Hematopoietic multipotent progenitor cell treated with erythropoietin and hydrocortisone succinate and interleukin-3 and kit ligand, for 6 days (in vitro differentiated cells): ENCODE results near the gene OST4.
"Not testable (repeated sequence)": the region's sequence is repeated elsewhere in the genome, so short reads cannot be mapped to it uniquely, and the experiment has no call there.

Experiments used
- DNase-seq: peaks from one replicate; pipeline ENCODE4 v3.0.0-alpha.2; 2015

Gene OST4

DNA sequence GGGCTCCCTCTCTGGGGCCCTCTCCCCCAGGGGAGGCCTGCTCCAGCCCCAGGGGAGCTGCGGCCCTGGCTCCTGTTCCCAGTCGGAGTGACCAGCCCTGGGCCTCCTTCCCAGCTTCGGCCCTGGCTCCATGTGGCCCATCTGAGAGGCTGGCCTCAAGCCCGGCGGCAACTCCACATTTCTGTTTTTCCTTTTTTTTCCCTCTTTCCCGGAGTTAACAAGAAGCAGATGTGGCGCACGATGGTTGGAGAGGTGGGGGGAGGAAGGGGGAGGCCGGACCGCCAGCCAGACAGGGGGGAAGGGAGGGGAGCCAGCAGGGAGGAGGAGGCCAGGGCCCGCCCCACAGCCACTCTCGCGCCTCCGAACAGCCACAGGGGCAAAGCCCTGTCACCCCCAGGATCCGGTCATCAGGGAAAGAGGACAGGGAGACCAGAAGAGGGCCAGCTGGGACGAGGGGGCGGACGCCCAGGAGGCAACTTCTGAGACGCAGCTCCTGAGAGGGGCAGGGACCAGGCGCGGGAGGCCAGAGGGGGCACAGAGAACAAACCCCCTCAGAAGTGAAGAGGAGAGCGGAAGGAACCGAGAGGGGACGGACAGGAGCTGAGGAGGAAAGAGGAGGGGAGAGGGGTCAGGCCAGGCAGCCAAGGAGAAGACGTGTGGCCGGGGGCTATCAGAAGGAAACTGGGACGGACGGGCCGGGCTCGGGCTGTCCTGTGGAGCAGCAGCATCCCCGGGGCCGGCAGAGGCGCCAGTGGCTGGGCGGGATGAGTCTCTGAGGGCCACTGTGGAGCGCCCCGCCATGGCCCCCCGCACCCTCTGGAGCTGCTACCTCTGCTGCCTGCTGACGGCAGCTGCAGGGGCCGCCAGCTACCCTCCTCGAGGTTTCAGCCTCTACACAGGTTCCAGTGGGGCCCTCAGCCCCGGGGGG is 7.1 kb upstream of the OST4 start, which contains the start of gene EMILIN1:
TSS of gene EMILIN1 (plus strand) at position 349 of the 928 bp plus-strand sequence. CDS start at position 800, 451 bp downstream.
- peak; percentile 39 for DNase-seq

DNA sequence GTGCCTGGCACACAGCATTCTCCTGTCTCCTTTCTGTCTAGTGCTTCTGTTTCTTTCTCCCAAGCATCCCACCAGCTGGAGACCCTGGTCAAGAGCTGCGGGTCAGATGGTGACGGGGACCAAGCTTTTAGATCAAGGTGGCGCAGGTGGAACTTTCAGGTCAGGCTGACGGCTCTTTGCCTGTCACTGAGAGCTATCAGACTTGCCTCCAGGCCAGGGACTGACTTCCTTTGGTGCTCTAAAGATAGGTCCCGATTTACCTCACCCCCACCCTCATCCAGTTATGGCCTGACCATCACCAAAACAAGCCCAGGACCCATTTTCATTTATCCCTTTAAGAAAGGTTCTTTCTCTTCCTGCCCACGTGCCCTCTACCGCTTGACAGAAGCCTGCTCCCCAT is 5.8 kb upstream of the OST4 start:
- no peak for DNase-seq

DNA sequence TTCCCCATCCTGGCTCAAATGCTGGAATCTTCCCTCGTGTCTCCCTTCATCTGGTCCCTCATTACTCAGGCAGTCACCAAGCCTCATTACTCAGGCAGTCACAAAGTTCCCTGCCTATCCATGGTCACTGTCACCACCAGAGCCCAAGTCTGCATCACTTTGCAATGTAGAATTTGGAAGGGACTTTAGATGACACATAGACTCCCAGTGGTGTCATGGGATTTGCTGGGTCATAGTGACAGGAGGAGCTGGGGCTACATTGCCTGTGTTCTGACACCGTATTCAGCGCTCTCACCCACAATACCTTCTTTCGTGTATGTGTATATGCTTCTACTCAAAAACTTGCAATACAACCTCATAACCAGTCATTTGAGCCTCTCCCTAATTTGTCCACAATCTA is 4.9 kb upstream of the OST4 start:
- DNase-seq = no peak

DNA sequence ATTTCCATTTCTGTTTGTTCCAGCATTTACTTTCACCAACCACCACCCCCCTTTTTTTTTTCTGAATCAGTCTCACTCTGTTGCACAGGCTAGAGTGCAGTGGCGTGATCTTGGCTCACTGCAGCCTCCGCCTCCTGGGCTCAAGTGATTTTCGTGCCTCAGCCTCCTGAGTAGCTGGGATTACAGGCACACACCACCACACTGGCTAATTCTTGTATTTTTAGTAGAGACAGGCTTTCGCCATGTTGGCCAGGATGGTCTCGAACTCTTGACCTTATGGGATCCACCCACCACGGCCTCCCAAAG is 4.1 kb upstream of the OST4 start:
- not testable (repeated sequence) for DNase-seq

DNA sequence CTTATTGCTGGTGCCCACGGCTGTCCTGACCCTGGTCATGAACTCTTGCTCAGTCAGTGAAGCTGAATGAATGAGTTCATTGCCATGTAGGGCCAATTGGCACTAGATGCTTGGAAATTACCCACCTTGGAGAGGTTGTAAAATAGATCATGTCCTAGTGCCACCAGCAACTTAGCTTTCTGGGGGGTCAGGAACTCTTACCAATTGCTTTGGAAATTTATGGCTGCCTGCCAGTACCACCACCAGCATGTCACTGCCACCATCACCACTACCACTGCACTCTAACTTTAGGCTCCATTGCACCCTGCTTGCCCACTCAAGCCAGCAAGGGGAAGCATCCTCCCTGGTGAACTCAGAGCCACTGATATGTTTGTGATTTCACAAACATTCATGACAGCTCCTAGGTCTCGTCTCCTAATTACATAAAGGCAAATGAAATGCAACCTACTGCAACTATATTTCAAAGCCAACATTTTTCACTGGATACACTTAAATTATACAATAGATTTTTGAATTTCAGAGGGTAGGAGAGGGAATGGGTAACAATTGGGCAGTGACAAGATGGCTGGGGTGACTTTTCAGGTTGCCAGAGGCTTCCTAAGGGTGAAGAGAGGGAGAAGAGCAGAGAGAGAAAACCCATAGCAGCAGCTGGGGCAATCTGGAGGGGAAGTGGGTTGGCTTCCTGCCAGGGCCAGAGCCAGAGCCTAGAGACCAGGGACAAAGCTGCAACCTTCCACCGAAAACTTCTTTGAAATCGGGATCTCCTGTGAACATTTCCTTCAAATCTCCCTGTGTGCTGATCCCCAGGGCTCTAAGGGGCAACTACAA is 3.5 kb upstream of the OST4 start:
- DNase-seq = peak; percentile 78

DNA sequence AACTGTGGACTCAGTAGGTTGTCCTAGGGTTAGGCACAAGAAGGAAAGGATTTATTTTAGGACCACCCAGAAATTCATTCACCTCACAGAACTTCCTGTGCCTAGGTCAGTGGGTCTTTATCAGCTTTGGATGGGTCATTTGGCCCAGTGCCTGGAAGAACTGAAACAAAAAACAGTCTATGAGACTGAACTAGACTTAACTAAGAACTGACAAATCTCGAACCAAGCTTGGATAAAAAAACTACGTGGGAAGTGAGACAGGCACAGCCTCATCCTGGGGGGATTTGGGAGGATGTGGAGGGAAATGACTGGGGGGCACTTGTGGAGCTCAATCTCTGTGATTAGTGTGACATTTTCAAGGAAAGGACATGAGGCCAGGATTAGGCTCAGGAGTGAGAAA is 2.3 kb upstream of the OST4 start:
- no peak for DNase-seq

DNA sequence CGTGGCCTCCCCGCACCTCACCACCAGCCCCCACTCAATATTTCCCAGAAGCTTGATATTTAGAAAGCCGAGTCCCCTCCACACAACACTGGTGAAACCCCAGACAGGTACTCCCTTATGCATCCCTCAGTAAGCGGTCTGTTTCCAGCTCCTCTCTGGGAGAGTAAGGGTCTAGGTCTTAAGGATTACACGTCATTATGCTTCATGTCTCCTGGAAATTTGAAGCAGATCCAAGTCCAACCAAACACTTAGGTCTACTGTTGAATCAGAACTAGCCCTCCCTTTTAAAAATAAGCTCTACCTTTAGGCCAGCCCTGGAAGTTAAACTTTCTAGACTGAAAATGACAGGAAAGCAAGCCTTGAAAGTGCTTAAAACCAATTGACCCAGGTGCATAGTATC is 1.5 kb upstream of the OST4 start:
- no peak for DNase-seq

DNA sequence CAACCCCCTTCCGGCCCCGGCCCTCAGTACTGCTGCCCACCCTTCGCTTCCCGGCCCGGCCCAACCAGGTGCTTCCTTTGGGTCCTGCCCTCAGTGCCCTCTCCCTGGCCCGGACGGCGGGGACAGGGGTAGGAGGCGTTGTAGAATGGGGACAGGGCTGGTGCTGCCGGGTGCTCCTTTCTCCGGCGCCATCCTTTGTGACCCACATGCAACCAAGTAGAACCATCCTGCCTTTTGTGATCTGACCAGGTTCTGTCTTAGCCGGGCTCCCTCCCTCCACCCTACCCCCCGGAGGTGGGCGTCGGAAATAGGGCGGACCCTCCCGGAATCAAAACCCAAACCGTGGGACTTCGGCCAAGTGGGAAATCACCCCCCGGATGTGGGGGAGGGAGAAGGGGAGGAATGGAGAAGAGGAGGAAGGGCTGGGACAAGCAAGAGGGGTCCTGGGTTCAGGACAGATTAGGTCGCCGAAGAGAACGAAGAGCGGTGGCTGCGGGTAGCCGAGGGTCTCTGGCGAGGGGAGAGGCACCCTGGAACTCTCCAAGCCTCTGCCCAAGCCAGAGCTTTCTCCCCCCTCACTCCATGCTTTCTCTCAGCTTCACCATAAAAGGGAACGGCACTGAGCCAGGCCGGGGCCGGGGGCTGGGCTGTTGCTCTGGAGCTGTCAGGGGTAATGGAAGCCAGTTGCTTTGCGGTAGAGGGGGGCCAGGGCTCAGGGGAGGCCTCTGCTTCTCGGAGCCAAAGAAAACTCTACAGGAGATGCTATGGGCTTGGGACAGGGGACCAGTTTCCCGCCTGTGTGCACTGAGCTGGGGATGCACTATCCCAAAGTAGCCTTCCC is 756 bp upstream of the OST4 start:
- no peak for DNase-seq

DNA sequence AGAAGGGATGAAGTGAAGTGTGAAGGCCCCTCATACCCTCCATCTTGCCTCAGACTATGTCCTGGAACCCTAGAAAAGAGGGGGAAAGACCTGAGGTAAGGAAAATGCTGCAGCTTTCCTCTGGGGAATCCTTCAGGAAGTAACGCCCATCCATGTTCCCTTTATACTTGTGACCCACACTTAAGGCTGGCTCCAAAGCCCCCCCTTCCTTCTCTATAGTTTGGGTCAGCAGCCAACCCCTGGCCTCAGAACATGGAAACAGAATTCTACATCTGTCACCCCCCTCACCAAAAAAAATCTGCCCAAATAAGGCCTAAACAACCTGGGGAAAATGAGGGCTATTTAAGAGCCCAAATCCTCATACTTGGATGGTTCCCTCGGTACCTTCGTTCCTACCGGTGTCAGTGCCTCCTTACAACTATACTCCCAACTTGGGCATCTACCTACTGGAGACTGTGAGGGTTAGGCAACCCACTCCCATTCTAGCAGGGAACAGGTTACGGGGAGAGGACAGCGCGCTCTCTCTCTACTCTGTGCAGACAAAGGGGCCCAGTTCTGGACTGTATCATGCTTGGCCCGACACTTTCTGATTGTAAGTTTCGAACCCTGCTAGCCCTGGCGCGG is 689 bp downstream of the OST4 start:
- no peak for DNase-seq

DNA sequence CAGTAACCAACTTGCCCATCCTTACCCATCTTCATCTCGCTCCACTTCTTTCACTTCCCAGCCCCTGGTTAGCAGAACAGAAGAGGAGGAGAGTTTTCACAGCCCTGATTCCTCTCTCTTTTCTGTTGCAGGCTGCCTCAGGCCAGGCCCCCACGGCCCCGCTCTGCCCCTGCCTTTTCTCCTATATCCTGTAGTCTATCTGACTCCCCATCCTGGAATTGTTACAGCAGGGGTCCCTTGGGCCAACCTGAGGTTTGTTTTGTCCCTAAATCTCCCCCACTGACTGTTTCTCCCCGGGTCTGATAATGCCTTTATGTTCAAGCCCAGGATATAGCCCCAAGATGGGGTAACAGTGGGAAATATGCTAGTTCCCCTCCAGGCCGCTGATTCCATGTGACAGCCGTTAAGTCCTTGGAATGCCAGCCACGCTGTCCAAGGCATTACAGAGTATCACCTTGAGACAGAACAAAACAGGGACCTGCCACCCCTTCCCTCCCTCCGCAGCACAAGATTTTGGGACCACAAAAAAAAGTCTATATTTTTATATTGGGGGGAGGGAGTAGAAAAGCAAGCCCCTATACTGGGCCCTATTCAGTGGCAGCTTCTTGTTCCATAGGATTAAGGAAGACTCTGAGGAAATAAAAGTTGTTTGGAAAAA is 1.4 kb downstream of the OST4 start:
- no peak for DNase-seq

DNA sequence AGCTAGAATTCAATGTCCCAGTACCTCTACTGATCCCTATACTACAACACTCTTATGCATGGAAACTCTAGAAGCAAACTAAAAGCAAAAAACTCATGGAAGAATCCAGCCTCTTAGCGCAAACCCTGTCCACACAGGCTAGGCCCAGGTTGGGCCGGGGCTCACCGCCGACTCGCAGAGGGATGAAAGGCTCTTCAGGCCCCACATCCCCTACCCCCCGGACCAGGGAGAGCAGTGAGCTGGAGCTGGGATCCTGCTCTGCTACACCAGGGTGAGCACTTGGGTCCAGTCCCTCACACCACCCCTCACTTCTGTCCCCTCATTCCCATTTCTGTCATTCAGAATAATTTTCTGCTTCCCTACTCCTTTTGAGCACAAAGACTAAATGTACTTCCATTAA is 2.0 kb downstream of the OST4 start:
- no peak for DNase-seq

DNA sequence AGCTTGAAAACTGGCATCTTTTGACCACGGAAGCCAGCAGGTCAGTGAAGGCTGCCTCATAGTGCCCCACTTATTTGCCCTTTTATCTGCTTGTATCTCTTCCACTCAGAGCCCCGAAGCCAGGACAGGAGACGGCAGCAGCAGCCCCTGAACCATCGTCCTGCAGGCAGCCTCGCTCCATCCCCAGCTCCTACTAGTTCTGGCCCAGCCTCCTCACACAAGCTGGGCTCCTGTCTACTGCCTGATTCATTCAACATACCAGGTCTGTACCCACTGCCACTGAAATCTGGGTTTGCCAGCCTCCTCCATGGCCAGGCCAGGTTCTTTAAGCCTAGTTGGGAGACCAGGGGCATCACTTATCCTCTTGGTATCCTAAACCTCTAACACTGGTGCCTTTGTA is 4.1 kb downstream of the OST4 start:
- no peak for DNase-seq

DNA sequence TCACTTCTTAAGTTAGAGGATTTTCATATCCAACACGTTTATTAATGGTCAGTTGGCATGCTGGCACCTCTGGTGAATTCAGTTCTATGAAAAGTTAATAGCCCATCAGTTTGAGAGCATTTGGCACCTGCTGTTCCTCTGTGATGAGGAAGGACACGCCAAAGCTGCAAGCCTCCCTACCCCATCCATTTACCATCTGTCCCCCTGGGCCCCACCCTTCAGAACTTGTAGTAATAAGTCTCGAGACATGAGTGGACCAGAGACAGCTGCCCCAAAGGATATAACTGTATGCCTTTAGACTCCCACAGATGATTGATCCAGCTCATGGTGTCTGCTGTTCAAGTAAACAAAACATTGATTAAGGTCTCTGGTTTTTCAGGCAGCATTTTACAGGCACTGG is 6.3 kb downstream of the OST4 start:
- no peak for DNase-seq

DNA sequence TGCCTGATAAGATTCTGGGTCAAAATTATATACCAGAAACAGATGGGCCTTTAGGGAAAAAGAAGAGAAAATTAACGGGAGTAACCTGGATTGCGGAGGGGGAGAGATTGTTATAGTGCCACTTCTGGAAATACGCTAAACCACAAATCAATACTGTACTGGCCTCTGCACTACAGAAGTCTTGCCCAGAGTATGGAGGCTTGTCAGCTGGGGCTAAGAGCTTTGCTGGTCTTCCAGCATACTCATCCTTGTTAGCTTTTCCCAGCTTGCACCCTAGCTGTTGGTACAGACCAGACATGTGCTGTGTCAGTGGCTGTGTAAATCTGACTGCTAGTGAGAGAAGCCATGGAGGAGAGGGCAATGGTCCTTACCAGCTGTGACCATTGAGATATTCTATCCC is 11.1 kb downstream of the OST4 start:
- no peak for DNase-seq

DNA sequence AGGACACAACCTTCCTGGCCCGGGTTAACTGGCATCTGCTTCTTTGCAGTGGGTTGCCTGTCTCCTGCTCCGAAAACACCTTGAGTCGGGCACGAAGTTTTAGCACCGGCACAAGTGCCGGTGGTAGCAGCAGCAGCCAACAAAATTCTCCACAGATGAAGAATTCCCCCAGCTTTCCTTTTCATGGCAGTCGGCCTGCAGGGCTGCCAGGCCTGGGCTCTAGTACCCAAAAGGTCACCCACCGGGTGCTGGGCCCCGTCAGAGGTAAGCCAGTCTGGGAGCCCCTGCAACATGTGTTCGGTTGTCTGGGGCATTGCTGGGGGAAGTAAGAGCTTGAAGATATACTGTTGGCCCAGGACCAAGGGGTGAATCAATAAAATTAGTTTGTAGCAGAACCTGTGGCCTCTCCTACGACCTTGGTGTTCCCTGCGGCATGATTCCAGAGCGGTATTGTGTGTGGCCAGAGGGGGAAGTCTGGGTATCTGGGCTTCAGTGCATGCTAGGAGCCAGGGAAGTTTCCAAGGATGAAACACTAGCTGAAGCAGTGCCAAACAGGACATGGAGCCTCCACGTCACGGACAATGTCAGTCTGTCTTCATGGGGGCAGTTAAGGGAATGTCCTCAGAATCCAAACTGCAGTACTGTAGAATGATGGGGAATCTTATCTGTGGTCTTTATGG is 12.2 kb downstream of the OST4 start:
- DNase-seq = no peak

DNA sequence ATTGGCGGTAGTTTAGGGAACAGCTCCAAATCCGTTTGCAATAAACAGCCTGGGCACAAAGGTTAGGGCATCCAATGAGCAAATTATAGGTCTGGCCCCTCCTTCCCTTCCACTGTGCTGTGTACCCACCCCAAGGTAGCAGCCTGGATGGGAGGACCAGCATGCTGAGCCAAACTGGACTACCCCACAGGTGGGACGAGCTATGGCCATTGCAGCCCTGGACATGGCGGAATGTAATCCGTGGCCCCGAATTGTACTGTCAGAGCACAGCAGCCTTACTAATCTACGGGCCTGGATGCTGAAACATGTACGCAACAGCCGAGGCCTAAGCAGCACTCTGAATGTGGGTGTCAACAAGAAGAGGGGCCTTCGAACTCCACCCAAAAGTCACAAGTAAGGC is 13.2 kb downstream of the OST4 start:
- DNase-seq = no peak

DNA sequence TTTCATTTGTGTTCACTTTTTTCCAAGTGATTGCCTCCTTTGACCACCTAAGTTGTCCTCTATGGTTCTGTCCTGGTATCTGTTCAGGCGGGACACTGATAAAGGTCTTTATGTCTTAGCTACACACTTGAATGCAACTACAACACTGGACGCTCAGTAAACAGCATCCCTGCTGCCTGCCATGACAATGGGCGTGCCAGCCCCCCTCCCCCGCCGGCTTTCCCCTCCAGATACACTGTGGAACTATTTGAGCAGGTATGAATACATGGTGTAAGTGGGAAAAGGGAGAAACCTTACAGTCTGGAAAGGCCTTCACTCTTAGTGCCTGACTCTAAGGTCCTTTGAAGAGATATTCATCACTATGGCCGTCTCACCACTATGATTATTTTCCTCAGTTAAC is 14.3 kb downstream of the OST4 start:
- no peak for DNase-seq

DNA sequence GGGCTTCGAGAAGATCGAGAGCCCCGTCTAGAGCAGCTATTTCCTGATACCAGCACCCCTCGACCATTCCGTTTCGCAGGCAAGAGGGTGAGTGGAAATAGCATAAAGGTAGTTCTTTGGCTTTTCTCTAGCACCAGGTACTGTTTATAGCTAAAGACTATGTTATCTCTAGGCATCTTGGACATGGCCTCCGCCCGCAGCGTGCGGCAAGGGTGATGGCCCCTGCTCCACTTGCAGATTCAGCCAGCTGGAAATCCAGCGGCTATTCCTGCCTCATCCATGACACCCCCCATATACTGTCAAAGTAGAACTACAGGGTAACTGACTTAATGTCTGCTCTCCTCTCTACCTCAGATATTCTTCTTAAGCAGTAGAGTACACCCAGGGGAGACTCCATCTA is 16.7 kb downstream of the OST4 start:
- no peak for DNase-seq

DNA sequence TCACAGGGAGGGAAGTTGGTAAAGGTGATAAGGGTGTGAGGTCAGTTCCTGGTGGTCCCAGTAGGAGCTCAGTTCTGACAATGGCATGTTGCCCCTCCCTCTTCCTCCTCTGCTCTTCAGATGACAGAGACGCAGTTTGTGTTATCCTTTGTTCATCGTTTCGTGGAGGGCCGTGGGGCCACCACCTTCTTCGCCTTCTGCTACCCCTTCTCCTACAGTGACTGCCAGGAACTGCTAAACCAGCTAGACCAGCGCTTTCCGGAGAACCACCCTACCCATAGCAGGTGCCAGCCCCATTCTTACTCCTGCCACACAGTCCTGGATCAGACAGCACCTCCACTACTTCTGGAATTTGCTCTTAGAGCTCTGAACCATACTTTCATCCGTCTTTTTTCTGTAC is 17.7 kb downstream of the OST4 start:
- DNase-seq = no peak

DNA sequence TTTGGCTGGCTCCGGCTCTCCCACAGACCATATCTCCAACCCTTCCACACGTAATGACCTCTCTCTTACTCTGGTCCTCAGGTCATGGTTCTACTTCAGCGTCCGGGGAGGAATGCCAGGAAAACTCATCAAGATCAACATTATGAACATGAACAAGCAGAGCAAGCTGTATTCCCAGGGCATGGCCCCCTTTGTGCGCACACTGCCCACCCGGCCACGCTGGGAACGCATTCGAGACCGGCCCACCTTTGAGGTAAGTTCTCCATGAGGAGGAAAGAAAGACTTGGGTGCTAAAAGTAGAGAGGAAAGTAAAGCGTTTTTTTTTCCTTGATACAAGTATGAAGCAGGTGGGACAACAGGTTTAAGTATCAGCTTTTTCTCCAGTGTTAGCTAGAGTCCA is 18.1 kb downstream of the OST4 start:
- DNase-seq = no peak

DNA sequence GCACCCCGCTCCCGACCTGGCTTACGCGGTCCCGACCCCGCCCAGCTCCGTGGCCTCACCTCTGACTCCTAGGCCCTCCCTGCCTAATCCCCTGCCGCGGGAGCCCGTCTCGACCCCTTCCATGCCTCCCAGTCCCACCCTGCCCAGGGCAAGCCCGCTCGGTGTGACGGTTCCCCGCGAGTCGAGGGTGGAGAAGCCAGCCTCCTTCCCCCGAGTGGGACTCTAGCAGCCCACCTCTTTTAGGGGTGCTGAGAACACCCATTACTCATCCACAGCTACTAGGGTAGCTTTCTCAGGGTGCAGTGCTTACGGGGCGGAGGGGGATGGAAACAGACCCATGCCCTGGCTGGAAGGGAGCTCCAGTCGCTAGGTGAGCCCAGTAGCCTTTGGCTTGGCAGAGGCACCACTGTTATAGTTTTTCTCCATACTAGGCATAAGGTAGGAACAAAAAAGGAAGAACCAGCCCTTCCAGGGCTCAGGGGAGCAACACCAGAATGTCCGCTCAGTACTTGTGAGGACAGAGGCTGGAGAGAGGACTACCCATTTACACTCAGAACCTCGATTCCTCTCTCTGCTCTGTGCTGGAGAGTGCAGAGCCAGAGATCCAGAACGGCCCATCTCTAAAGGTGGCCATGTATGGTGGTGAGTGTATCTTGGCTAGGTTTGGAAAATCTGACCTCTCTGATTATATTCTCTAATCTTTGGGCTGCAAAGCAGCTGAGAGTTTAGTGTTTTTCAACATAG is 19.4 kb downstream of the OST4 start:
- DNase-seq = peak; percentile 26
